GM23338 (cell line): ENCODE measurements around the gene SLC38A9. TPM values are rescaled to one million over a fixed set of nuclear protein-coding genes. Genes with fewer than 3 reads are reported as not detected.

Experiments
- ATAC-seq: fragments of 200-7000 bp; cut with Tn5 transposase; 3 replicates; pipeline ENCODE4 v1.9.1; 2020
- DNase-seq: peaks from one replicate; pipeline ENCODE4 v3.0.0-alpha.2; 2015; ENCODE audit warnings: low spot score
- H2AFZ ChIP-seq: fragments of 200-600 bp; sonication (generic); 2 replicates; pipeline ENCODE4 v1.8.0; 2016; ENCODE audit warnings: antibody characterized with exemption, mild to moderate bottlenecking, moderate library complexity
- H3F3A ChIP-seq: fragments of 200-600 bp; sonication (generic); replicated peaks from 2 replicates; pipeline ENCODE4 v1.8.0; 2017; ENCODE audit warnings: antibody characterized with exemption, mixed run types, low read depth
- H3K27ac ChIP-seq: fragments of 200-600 bp; sonication (generic); 2 replicates; pipeline ENCODE4 v1.6.1; 2016; ENCODE audit warnings: low read depth
- H3K27me3 ChIP-seq: fragments of 200-600 bp; sonication (generic); 2 replicates; pipeline ENCODE4 v1.8.0; 2016; ENCODE audit warnings: mild to moderate bottlenecking, mixed run types, moderate library complexity; ENCODE audit not compliant: insufficient read depth
- H3K36me3 ChIP-seq: fragments of 200-600 bp; sonication (generic); 2 replicates; pipeline ENCODE4 v1.8.0; 2016; ENCODE audit warnings: mild to moderate bottlenecking; ENCODE audit not compliant: insufficient read depth
- H3K4me1 ChIP-seq: fragments of 200-600 bp; sonication (generic); 2 replicates; pipeline ENCODE4 v1.8.0; 2016; ENCODE audit warnings: mild to moderate bottlenecking, moderate library complexity; ENCODE audit not compliant: insufficient read depth
- H3K4me2 ChIP-seq: fragments of 200-600 bp; sonication (generic); 2 replicates; pipeline ENCODE4 v1.7.1; 2017; ENCODE audit warnings: mixed run types
- H3K4me3 ChIP-seq: fragments of 200-600 bp; sonication (generic); 2 replicates; pipeline ENCODE4 v1.6.1; 2016; ENCODE audit warnings: mixed run types
- H3K79me2 ChIP-seq: fragments of 200-600 bp; sonication (generic); replicated peaks from 2 replicates; pipeline ENCODE4 v1.8.0; 2017; ENCODE audit warnings: mild to moderate bottlenecking; ENCODE audit not compliant: insufficient read depth
- H3K9me2 ChIP-seq: fragments of 200-600 bp; sonication (generic); 2 replicates; pipeline ENCODE4 v1.8.0; 2017; ENCODE audit not compliant: insufficient read depth
- H4K20me1 ChIP-seq: fragments of 200-600 bp; sonication (generic); replicated peaks from 2 replicates; pipeline ENCODE4 v1.8.0; 2017; ENCODE audit warnings: mild to moderate bottlenecking; ENCODE audit not compliant: insufficient read depth
- H3K27ac Mint-ChIP-seq: 2 replicates; pipeline ENCODE4 v1.8.0; 2020; ENCODE audit warnings: inconsistent platforms, mild to moderate bottlenecking, moderate library complexity, mixed read lengths
- H3K27me3 Mint-ChIP-seq: 3 replicates; pipeline ENCODE4 v1.8.0; 2022; ENCODE audit warnings: low read depth, mild to moderate bottlenecking, moderate library complexity, mixed read lengths, inconsistent platforms; ENCODE audit not compliant: insufficient read depth, poor library complexity
- H3K36me3 Mint-ChIP-seq: 3 replicates; pipeline ENCODE4 v1.8.0; 2021; ENCODE audit warnings: low read depth, mild to moderate bottlenecking, inconsistent platforms, moderate library complexity, mixed read lengths
- H3K4me1 Mint-ChIP-seq: 3 replicates; pipeline ENCODE4 v1.8.0; 2020; ENCODE audit warnings: mild to moderate bottlenecking, inconsistent platforms, mixed read lengths
- H3K4me3 Mint-ChIP-seq: 3 replicates; pipeline ENCODE4 v1.8.0; 2021; ENCODE audit warnings: moderate library complexity, mild to moderate bottlenecking, inconsistent platforms, mixed read lengths
- H3K9me3 Mint-ChIP-seq: 3 replicates; pipeline ENCODE4 v1.8.0; 2020; ENCODE audit warnings: moderate library complexity, mild to moderate bottlenecking, inconsistent platforms, mixed read lengths
- CREB1 ChIP-seq: fragments of 250-450 bp; sonication (Bioruptor Pico); IDR thresholded peaks from 2 replicates; pipeline ENCODE4 v1.5.0; 2020; ENCODE audit warnings: low read depth, mild to moderate bottlenecking, moderate library complexity
- ETS1 ChIP-seq: IDR thresholded peaks from 2 replicates; pipeline ENCODE4 v1.6.1; 2016; ENCODE audit warnings: antibody characterized with exemption
- EZH2 ChIP-seq: fragments of 200-600 bp; sonication (generic); IDR thresholded peaks from one replicate; pipeline ENCODE4 v1.8.0; 2017; ENCODE audit warnings: antibody characterized with exemption, mild to moderate bottlenecking, low read depth; ENCODE audit not compliant: unreplicated experiment
- EZH2phosphoT487 ChIP-seq: fragments of 200-600 bp; sonication (generic); IDR thresholded peaks from one replicate; pipeline ENCODE4 v1.8.1; 2018; ENCODE audit warnings: antibody characterized with exemption; ENCODE audit not compliant: unreplicated experiment
- JUNB ChIP-seq: IDR thresholded peaks from one replicate; pipeline ENCODE4 v1.6.1; 2016; ENCODE audit warnings: antibody characterized with exemption; ENCODE audit not compliant: unreplicated experiment
- NANOG ChIP-seq: IDR thresholded peaks from 2 replicates; pipeline ENCODE4 v1.6.1; 2016; ENCODE audit warnings: antibody characterized with exemption, borderline replicate concordance
- POLR2AphosphoS5 ChIP-seq: IDR thresholded peaks from 2 replicates; pipeline ENCODE4 v1.6.1; 2016; ENCODE audit warnings: antibody characterized with exemption, low read depth
- REST ChIP-seq: IDR thresholded peaks from one replicate; pipeline ENCODE4 v1.6.1; 2018; ENCODE audit warnings: antibody characterized with exemption; ENCODE audit not compliant: unreplicated experiment
- STAT1 ChIP-seq: IDR thresholded peaks from one replicate; pipeline ENCODE4 v1.6.1; 2016; ENCODE audit warnings: antibody characterized with exemption; ENCODE audit not compliant: unreplicated experiment
- ZNF114 ChIP-seq: fragments of 250-450 bp; sonication (Bioruptor Pico); IDR thresholded peaks from 2 replicates; pipeline ENCODE4 v1.5.0; 2020; ENCODE audit warnings: mild to moderate bottlenecking, moderate library complexity
- ZNF331 ChIP-seq: fragments of 250-450 bp; sonication (Bioruptor Pico); IDR thresholded peaks from 2 replicates; pipeline ENCODE4 v1.5.0; 2020; ENCODE audit warnings: low read depth, mild to moderate bottlenecking, moderate library complexity
- polyA plus RNA-seq: library from polyadenylated mRNA; unstranded; fragments of >200 nt; fragmentation: Nextera tagmentation; extraction: Ambion mirVana; gene quantifications from 2 replicates; pipeline ENCODE4 v1.2.1, GENCODE V29; 2016
- total RNA-seq: library from RNA; depleted of rRNA; stranded (reverse); fragments of >200 nt; shearing (Covaris generic); gene quantifications from 2 replicates; pipeline ENCODE4 v1.2.3, GENCODE V29; 2014
- TF ChIP-seq, protein P1 (sequence below): fragments of 250-450 bp; sonication (Bioruptor Pico); IDR thresholded peaks from 2 replicates; pipeline ENCODE4 v1.5.0; 2020; ENCODE audit warnings: mild to moderate bottlenecking, moderate library complexity
- TF ChIP-seq, protein P2 (sequence below), 2 experiments: fragments of 200-600 bp in 1 of 2; sonication (generic) in 1 of 2; conservative IDR thresholded peaks; 2 replicates each; pipeline versions ENCODE4 v1.5.1 to v1.6.1; 2016 to 2017; ENCODE audit warnings: antibody characterized with exemption in 2 of 2, low read depth in 2 of 2, mild to moderate bottlenecking in 2 of 2, moderate library complexity in 1 of 2

Gene SLC38A9
- total and polyA plus RNA-seq, 2 experiments from 2014 or later, result 30.8 to 64.8 TPM

- Histone ChIP-seq H3F3A (no peaks in the 10 kb centered on the region), H3K4me3 (no peak overlapping the region), H3K4me2 (no peak overlapping the region), H3K9me2 (no peaks in the 10 kb centered on the region), H3K27me3 (no peaks in the 10 kb centered on the region), H4K20me1 (no peaks in the 10 kb centered on the region), H3K36me3 (no peaks in the 10 kb centered on the region), H3K79me2 (no peaks in the 10 kb centered on the region), H3K4me1 (no peaks in the 10 kb centered on the region), H2AFZ (no peak overlapping the region), H3K27ac (no peak overlapping the region)
- TF ChIP-seq NANOG (no peak), REST (no peak), POLR2AphosphoS5 (no peak), ZNF331 (CRISPR knock-in tag) (no peak), ZNF114 (CRISPR knock-in tag) (no peak), JUNB (no peak), CREB1 (CRISPR knock-in tag) (no peak), EZH2phosphoT487 (no peak), EZH2 (no peak), ETS1 (no peak), STAT1 (no peak)
- TF ChIP-seq, protein P1, sequence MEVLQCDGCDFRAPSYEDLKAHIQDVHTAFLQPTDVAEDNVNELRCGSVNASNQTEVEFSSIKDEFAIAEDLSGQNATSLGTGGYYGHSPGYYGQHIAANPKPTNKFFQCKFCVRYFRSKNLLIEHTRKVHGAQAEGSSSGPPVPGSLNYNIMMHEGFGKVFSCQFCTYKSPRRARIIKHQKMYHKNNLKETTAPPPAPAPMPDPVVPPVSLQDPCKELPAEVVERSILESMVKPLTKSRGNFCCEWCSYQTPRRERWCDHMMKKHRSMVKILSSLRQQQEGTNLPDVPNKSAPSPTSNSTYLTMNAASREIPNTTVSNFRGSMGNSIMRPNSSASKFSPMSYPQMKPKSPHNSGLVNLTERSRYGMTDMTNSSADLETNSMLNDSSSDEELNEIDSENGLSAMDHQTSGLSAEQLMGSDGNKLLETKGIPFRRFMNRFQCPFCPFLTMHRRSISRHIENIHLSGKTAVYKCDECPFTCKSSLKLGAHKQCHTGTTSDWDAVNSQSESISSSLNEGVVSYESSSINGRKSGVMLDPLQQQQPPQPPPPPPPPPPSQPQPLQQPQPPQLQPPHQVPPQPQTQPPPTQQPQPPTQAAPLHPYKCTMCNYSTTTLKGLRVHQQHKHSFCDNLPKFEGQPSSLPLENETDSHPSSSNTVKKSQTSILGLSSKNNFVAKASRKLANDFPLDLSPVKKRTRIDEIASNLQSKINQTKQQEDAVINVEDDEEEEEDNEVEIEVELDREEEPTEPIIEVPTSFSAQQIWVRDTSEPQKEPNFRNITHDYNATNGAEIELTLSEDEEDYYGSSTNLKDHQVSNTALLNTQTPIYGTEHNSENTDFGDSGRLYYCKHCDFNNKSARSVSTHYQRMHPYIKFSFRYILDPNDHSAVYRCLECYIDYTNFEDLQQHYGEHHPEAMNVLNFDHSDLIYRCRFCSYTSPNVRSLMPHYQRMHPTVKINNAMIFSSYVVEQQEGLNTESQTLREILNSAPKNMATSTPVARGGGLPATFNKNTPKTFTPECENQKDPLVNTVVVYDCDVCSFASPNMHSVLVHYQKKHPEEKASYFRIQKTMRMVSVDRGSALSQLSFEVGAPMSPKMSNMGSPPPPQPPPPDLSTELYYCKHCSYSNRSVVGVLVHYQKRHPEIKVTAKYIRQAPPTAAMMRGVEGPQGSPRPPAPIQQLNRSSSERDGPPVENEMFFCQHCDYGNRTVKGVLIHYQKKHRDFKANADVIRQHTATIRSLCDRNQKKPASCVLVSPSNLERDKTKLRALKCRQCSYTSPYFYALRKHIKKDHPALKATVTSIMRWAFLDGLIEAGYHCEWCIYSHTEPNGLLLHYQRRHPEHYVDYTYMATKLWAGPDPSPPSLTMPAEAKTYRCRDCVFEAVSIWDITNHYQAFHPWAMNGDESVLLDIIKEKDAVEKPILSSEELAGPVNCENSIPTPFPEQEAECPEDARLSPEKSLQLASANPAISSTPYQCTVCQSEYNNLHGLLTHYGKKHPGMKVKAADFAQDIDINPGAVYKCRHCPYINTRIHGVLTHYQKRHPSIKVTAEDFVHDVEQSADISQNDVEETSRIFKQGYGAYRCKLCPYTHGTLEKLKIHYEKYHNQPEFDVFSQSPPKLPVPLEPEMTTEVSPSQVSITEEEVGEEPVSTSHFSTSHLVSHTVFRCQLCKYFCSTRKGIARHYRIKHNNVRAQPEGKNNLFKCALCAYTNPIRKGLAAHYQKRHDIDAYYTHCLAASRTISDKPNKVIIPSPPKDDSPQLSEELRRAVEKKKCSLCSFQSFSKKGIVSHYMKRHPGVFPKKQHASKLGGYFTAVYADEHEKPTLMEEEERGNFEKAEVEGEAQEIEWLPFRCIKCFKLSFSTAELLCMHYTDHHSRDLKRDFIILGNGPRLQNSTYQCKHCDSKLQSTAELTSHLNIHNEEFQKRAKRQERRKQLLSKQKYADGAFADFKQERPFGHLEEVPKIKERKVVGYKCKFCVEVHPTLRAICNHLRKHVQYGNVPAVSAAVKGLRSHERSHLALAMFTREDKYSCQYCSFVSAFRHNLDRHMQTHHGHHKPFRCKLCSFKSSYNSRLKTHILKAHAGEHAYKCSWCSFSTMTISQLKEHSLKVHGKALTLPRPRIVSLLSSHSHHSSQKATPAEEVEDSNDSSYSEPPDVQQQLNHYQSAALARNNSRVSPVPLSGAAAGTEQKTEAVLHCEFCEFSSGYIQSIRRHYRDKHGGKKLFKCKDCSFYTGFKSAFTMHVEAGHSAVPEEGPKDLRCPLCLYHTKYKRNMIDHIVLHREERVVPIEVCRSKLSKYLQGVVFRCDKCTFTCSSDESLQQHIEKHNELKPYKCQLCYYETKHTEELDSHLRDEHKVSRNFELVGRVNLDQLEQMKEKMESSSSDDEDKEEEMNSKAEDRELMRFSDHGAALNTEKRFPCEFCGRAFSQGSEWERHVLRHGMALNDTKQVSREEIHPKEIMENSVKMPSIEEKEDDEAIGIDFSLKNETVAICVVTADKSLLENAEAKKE (CRISPR knock-in tag), result no peak
- TF ChIP-seq, protein P2, sequence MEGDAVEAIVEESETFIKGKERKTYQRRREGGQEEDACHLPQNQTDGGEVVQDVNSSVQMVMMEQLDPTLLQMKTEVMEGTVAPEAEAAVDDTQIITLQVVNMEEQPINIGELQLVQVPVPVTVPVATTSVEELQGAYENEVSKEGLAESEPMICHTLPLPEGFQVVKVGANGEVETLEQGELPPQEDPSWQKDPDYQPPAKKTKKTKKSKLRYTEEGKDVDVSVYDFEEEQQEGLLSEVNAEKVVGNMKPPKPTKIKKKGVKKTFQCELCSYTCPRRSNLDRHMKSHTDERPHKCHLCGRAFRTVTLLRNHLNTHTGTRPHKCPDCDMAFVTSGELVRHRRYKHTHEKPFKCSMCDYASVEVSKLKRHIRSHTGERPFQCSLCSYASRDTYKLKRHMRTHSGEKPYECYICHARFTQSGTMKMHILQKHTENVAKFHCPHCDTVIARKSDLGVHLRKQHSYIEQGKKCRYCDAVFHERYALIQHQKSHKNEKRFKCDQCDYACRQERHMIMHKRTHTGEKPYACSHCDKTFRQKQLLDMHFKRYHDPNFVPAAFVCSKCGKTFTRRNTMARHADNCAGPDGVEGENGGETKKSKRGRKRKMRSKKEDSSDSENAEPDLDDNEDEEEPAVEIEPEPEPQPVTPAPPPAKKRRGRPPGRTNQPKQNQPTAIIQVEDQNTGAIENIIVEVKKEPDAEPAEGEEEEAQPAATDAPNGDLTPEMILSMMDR (conservative IDR thresholded peaks at IDR 0.05; ENCODE audit: low read depth in 2 of 2), result no peak
- Mint-ChIP-seq H3K27me3 (peaks cover 8% of the 10 kb centered on the region), H3K4me3 (no peak overlapping the region), H3K4me1 (no peaks in the 10 kb centered on the region; the same call in 2 of the 3 replicates), H3K9me3 (no peaks in the 10 kb centered on the region), H3K36me3 (no peaks in the 10 kb centered on the region), H3K27ac (no peak overlapping the region)
- ATAC-seq (no peak), DNase-seq (no peak)
These were observed 22.5 kb upstream of the SLC38A9 start for GRCh38 chr5:55734658-55735057.
